ENCODE results near the gene CCL2.

The CCL2 gene

GRCh38 chr17:34260861-34261260, 5.8 kb downstream of the CCL2 start:
- Histone ChIP-seq H3K27me3 (ENCODE audit: control insufficient read depth in 3 of 3, insufficient read depth in 3 of 3, low read depth in 1 of 3, low read length in 3 of 3) (no peaks in the 10 kb centered on the region), H3K14ac (ENCODE audit: low read length) (no peak overlapping the region), H2BK15ac (ENCODE audit: low read length) (no peak overlapping the region), H3K4me3 (ENCODE audit: low read length in 2 of 2) (no peak overlapping the region), H3K27ac (replicated peaks; ENCODE audit: low read length) (no peak overlapping the region), H3K9ac (ENCODE audit: low read depth, low read length, poor library complexity) (no peak overlapping the region), H3K79me1 (ENCODE audit: low read depth, low read length) (no peaks in the 10 kb centered on the region), H3K4me1 (ENCODE audit: control insufficient read depth in 2 of 2, insufficient read depth in 1 of 2, low read depth in 1 of 2, low read length in 2 of 2) (peaks cover 0 to 5% of the 10 kb centered on the region in 2 donors), H2AK5ac (ENCODE audit: low read depth, low read length) (no peak overlapping the region), H2BK5ac (ENCODE audit: low read length) (no peak overlapping the region), H2BK12ac (ENCODE audit: low read length) (no peak overlapping the region), H3K36me3 (replicated peaks in 1 of 2; ENCODE audit: control insufficient read depth in 2 of 2, insufficient read depth in 2 of 2, low read length in 2 of 2) (no peaks in the 10 kb centered on the region), H3K18ac (ENCODE audit: low read length) (no peak overlapping the region), H4K8ac (ENCODE audit: low read depth, low read length) (no peak overlapping the region), H3K4ac (ENCODE audit: low read length) (no peak overlapping the region), H4K91ac (ENCODE audit: low read depth, low read length, poor library complexity) (no peak overlapping the region), H2BK120ac (ENCODE audit: low read depth, low read length) (no peak overlapping the region), H3K9me3 (replicated peaks in 1 of 2; ENCODE audit: control insufficient read depth in 2 of 2, insufficient read depth in 1 of 2, low read depth in 1 of 2, low read length in 2 of 2) (no peaks in the 10 kb centered on the region), H3K4me2 (ENCODE audit: insufficient read depth, low read length, poor library complexity, severe bottlenecking) (no peak overlapping the region), H2AFZ (ENCODE audit: low read length) (no peak overlapping the region), H3K23ac (ENCODE audit: low read depth, low read length, poor library complexity) (no peak overlapping the region)
- WGBS, 2 donors (ENCODE audit: extremely low coverage in 2 of 2, insufficient read length in 2 of 2, insufficient replicate concordance in 1 of 2) = no CpG with 5 or more reads among the region's 4 CpGs
- DNase-seq (ENCODE audit: low spot score) = no peak

GRCh38 chr17:34261568-34262337, 6.7 kb downstream of the CCL2 start:
- Histone ChIP-seq H3K9ac (ENCODE audit: low read depth, low read length, poor library complexity) (no peak overlapping the region), H3K27me3 (ENCODE audit: control insufficient read depth in 3 of 3, insufficient read depth in 3 of 3, low read depth in 1 of 3, low read length in 3 of 3) (no peaks in the 10 kb centered on the region), H4K91ac (ENCODE audit: low read depth, low read length, poor library complexity) (no peak overlapping the region), H3K4me2 (ENCODE audit: insufficient read depth, low read length, poor library complexity, severe bottlenecking) (no peak overlapping the region), H2BK5ac (ENCODE audit: low read length) (no peak overlapping the region), H3K14ac (ENCODE audit: low read length) (no peak overlapping the region), H2BK120ac (ENCODE audit: low read depth, low read length) (no peak overlapping the region), H3K4me3 (ENCODE audit: low read length in 2 of 2) (no peak overlapping the region), H4K8ac (ENCODE audit: low read depth, low read length) (no peak overlapping the region), H2BK12ac (ENCODE audit: low read length) (no peak overlapping the region), H3K23ac (ENCODE audit: low read depth, low read length, poor library complexity) (no peak overlapping the region), H2BK15ac (ENCODE audit: low read length) (no peak overlapping the region), H2AFZ (ENCODE audit: low read length) (no peak overlapping the region), H3K18ac (ENCODE audit: low read length) (no peak overlapping the region), H3K27ac (replicated peaks; ENCODE audit: low read length) (no peak overlapping the region), H3K36me3 (replicated peaks in 1 of 2; ENCODE audit: control insufficient read depth in 2 of 2, insufficient read depth in 2 of 2, low read length in 2 of 2) (no peaks in the 10 kb centered on the region), H2AK5ac (ENCODE audit: low read depth, low read length) (no peak overlapping the region), H3K79me1 (ENCODE audit: low read depth, low read length) (no peaks in the 10 kb centered on the region), H3K9me3 (replicated peaks in 1 of 2; ENCODE audit: control insufficient read depth in 2 of 2, insufficient read depth in 1 of 2, low read depth in 1 of 2, low read length in 2 of 2) (no peaks in the 10 kb centered on the region), H3K4me1 (ENCODE audit: control insufficient read depth in 2 of 2, insufficient read depth in 1 of 2, low read depth in 1 of 2, low read length in 2 of 2) (peaks cover 0 to 5% of the 10 kb centered on the region in 2 donors), H3K4ac (ENCODE audit: low read length) (no peak overlapping the region)
- WGBS, 2 donors (ENCODE audit: extremely low coverage in 2 of 2, insufficient read length in 2 of 2, insufficient replicate concordance in 1 of 2) = no CpG with 5 or more reads among the region's 5 CpGs
- DNase-seq (ENCODE audit: low spot score) = no peak

GRCh38 chr17:34265711-34266110, 10.6 kb downstream of the CCL2 start:
- H2AFZ ChIP-seq (ENCODE audit: low read length) = no peak overlapping the region
- no peaks in the 10 kb centered on the region for H3K27me3 ChIP-seq (ENCODE audit: control insufficient read depth in 3 of 3, insufficient read depth in 3 of 3, low read depth in 1 of 3, low read length in 3 of 3)
- H4K91ac ChIP-seq (ENCODE audit: low read depth, low read length, poor library complexity) = no peak overlapping the region
- no peak overlapping the region for H2BK5ac ChIP-seq (ENCODE audit: low read length)
- no peak overlapping the region for H3K4ac ChIP-seq (ENCODE audit: low read length)
- H3K27ac ChIP-seq (replicated peaks; ENCODE audit: low read length) = no peak overlapping the region
- whole genome bisulfite sequencing, 2 donors (ENCODE audit: extremely low coverage in 2 of 2, insufficient read length in 2 of 2, insufficient replicate concordance in 1 of 2) = no CpG with 5 or more reads among the region's 3 CpGs
- H2BK120ac ChIP-seq (ENCODE audit: low read depth, low read length) = no peak overlapping the region
- H2AK5ac ChIP-seq (ENCODE audit: low read depth, low read length) = no peak overlapping the region
- no peaks in the 10 kb centered on the region for H3K79me1 ChIP-seq (ENCODE audit: low read depth, low read length)
- no peaks in the 10 kb centered on the region for H3K4me1 ChIP-seq (ENCODE audit: control insufficient read depth in 2 of 2, insufficient read depth in 1 of 2, low read depth in 1 of 2, low read length in 2 of 2)
- no peak overlapping the region for H3K14ac ChIP-seq (ENCODE audit: low read length)
- no peak overlapping the region for H4K8ac ChIP-seq (ENCODE audit: low read depth, low read length)
- H2BK12ac ChIP-seq (ENCODE audit: low read length) = no peak overlapping the region
- H3K9me3 ChIP-seq (replicated peaks in 1 of 2; ENCODE audit: control insufficient read depth in 2 of 2, insufficient read depth in 1 of 2, low read depth in 1 of 2, low read length in 2 of 2) = no peaks in the 10 kb centered on the region
- no peak overlapping the region for H2BK15ac ChIP-seq (ENCODE audit: low read length)
- no peak overlapping the region for H3K23ac ChIP-seq (ENCODE audit: low read depth, low read length, poor library complexity)
- no peak overlapping the region for H3K4me3 ChIP-seq (ENCODE audit: low read length in 2 of 2)
- no peak for DNase-seq (ENCODE audit: low spot score)
- no peaks in the 10 kb centered on the region for H3K36me3 ChIP-seq (replicated peaks in 1 of 2; ENCODE audit: control insufficient read depth in 2 of 2, insufficient read depth in 2 of 2, low read length in 2 of 2)
- no peak overlapping the region for H3K9ac ChIP-seq (ENCODE audit: low read depth, low read length, poor library complexity)
- H3K4me2 ChIP-seq (ENCODE audit: insufficient read depth, low read length, poor library complexity, severe bottlenecking) = no peak overlapping the region
- no peak overlapping the region for H3K18ac ChIP-seq (ENCODE audit: low read length)

GRCh38 chr17:34269969-34270368, 14.9 kb downstream of the CCL2 start, which contains the start of gene CCL7:
TSS of gene CCL7 (plus strand) at chr17:34270221. CDS start at chr17:34270291, 70 bp downstream.
- H2AFZ ChIP-seq (ENCODE audit: low read length) = no peak within 1 kb of the TSS
- no peaks in the 10 kb centered on the region for H3K36me3 ChIP-seq (replicated peaks in 1 of 2; ENCODE audit: control insufficient read depth in 2 of 2, insufficient read depth in 2 of 2, low read length in 2 of 2)
- no peak within 1 kb of the TSS for H3K14ac ChIP-seq (ENCODE audit: low read length)
- H2BK15ac ChIP-seq (ENCODE audit: low read length) = no peak within 1 kb of the TSS
- no CpG with 5 or more reads among the region's 1 CpG for WGBS, 2 donors (ENCODE audit: extremely low coverage in 2 of 2, insufficient read length in 2 of 2, insufficient replicate concordance in 1 of 2)
- H2AK5ac ChIP-seq (ENCODE audit: low read depth, low read length) = no peak within 1 kb of the TSS
- no peaks in the 10 kb centered on the region for H3K79me1 ChIP-seq (ENCODE audit: low read depth, low read length)
- H3K27me3 ChIP-seq (ENCODE audit: control insufficient read depth in 3 of 3, insufficient read depth in 3 of 3, low read depth in 1 of 3, low read length in 3 of 3) = no peaks in the 10 kb centered on the region
- H3K9ac ChIP-seq (ENCODE audit: low read depth, low read length, poor library complexity) = no peak within 1 kb of the TSS
- no peak within 1 kb of the TSS for H2BK5ac ChIP-seq (ENCODE audit: low read length)
- no peak for DNase-seq (ENCODE audit: low spot score)
- H3K18ac ChIP-seq (ENCODE audit: low read length) = no peak within 1 kb of the TSS
- no peak within 1 kb of the TSS for H3K27ac ChIP-seq (replicated peaks; ENCODE audit: low read length)
- H3K9me3 ChIP-seq (replicated peaks in 1 of 2; ENCODE audit: control insufficient read depth in 2 of 2, insufficient read depth in 1 of 2, low read depth in 1 of 2, low read length in 2 of 2) = no peaks in the 10 kb centered on the region
- H4K91ac ChIP-seq (ENCODE audit: low read depth, low read length, poor library complexity) = no peak within 1 kb of the TSS
- no peak within 1 kb of the TSS for H3K4ac ChIP-seq (ENCODE audit: low read length)
- no peak within 1 kb of the TSS for H3K4me2 ChIP-seq (ENCODE audit: insufficient read depth, low read length, poor library complexity, severe bottlenecking)
- H2BK12ac ChIP-seq (ENCODE audit: low read length) = no peak within 1 kb of the TSS
- H2BK120ac ChIP-seq (ENCODE audit: low read depth, low read length) = no peak within 1 kb of the TSS
- H4K8ac ChIP-seq (ENCODE audit: low read depth, low read length) = no peak within 1 kb of the TSS
- H3K4me1 ChIP-seq (ENCODE audit: control insufficient read depth in 2 of 2, insufficient read depth in 1 of 2, low read depth in 1 of 2, low read length in 2 of 2) = no peaks in the 10 kb centered on the region
- no peak within 1 kb of the TSS for H3K4me3 ChIP-seq (ENCODE audit: low read length in 2 of 2)
- no peak within 1 kb of the TSS for H3K23ac ChIP-seq (ENCODE audit: low read depth, low read length, poor library complexity)

Measured in neuronal stem cell (in vitro differentiated cells).